ENCODE data around the gene SYT11. TPM values are rescaled to one million over a fixed set of nuclear protein-coding genes. Genes with fewer than 3 reads are reported as not detected.
"Not testable (repeated sequence)": the region's sequence is repeated elsewhere in the genome, so short reads cannot be mapped to it uniquely, and the experiment has no call there.

The SYT11 gene
- polyA plus RNA-seq, 3 donors: 5.1 to 11.0 (median 9.6) TPM

- H3K4me3 ChIP-seq (replicated peaks in 1 of 3; ENCODE audit: low read depth in 2 of 3, low read length in 3 of 3); H3K9me3 ChIP-seq (replicated peaks in 1 of 2; ENCODE audit: control insufficient read depth in 1 of 2, insufficient read depth in 1 of 2, low read length in 2 of 2); H3K4me2 ChIP-seq (replicated peaks; ENCODE audit: extremely low read depth, low read length, poor library complexity, severe bottlenecking); H3K9me3 Mint-ChIP-seq; H3K79me2 ChIP-seq (ENCODE audit: insufficient read depth, low read length); DNase-seq; H3K4me3 Mint-ChIP-seq; H3K27me3 Mint-ChIP-seq (ENCODE audit: low read depth in 3 of 3); H3K9ac ChIP-seq (ENCODE audit: insufficient read depth, low read length, poor library complexity, severe bottlenecking); H2AFZ ChIP-seq (ENCODE audit: insufficient read depth, low read depth, low read length, poor library complexity, severe bottlenecking); H3K27ac ChIP-seq (ENCODE audit: low read depth in 1 of 2, low read length in 2 of 2); H3K27me3 ChIP-seq (ENCODE audit: control insufficient read depth in 2 of 2, insufficient read depth in 2 of 2, low read length in 2 of 2): not testable (repeated sequence)
- Mint-ChIP-seq H3K4me1 (peaks cover 14% of the 10 kb centered on the region), H3K36me3 (peaks cover 49 to 54% of the 10 kb centered on the region in 2 donors), H3K27ac (peak overlapping the region in 1 of 7 donors; percentile 26)
- 96% methylated on average over 5 of the region's 8 CpGs for WGBS (ENCODE audit: insufficient coverage)
- Histone ChIP-seq H3K36me3 (replicated peaks in 1 of 2; ENCODE audit: control insufficient read depth in 1 of 2, insufficient read depth in 2 of 2, low read length in 2 of 2) (peaks cover 46 to 55% of the 10 kb centered on the region in 2 donors), H3K4me1 (ENCODE audit: control insufficient read depth in 1 of 2, insufficient read depth in 2 of 2, low read length in 2 of 2) (peaks cover 10 to 14% of the 10 kb centered on the region in 2 donors), H4K20me1 (ENCODE audit: insufficient read depth, low read length) (peaks cover 47% of the 10 kb centered on the region)
- intact Hi-C loops (cut with micrococcal nuclease): loop anchor here in 1 of 2 donors (5.0 kb wide), 1 partner anchor 34 kb away; no protein-coding TSS in a partner anchor
Measured at GRCh38 chr1:155896476-155896875, 37.1 kb downstream of the SYT11 start.

GRCh38 chr1:155897746-155898145 lies 38.4 kb downstream of the SYT11 start:
- intact Hi-C loops (cut with micrococcal nuclease): loop anchor here in 1 of 2 donors (5.0 kb wide), 1 partner anchor 35 kb away; no protein-coding TSS in a partner anchor
- H2AFZ ChIP-seq (ENCODE audit: insufficient read depth, low read depth, low read length, poor library complexity, severe bottlenecking): no peak overlapping the region
- H3K4me3 ChIP-seq (replicated peaks in 1 of 3; ENCODE audit: low read depth in 2 of 3, low read length in 3 of 3): no peak overlapping the region
- Mint-ChIP-seq H3K9me3 (no peaks in the 10 kb centered on the region), H3K4me3 (no peak overlapping the region), H3K4me1 (peaks cover 14% of the 10 kb centered on the region), H3K27ac (peak overlapping the region in 2 of 7 donors; percentile 33 to 43), H3K27me3 (ENCODE audit: low read depth in 3 of 3) (no peaks in the 10 kb centered on the region), H3K36me3 (peaks cover 53 to 66% of the 10 kb centered on the region in 2 donors)
- peaks cover 10 to 14% of the 10 kb centered on the region in 2 donors for H3K4me1 ChIP-seq (ENCODE audit: control insufficient read depth in 1 of 2, insufficient read depth in 2 of 2, low read length in 2 of 2)
- no peaks in the 10 kb centered on the region for H3K27me3 ChIP-seq (ENCODE audit: control insufficient read depth in 2 of 2, insufficient read depth in 2 of 2, low read length in 2 of 2)
- H3K4me2 ChIP-seq (replicated peaks; ENCODE audit: extremely low read depth, low read length, poor library complexity, severe bottlenecking): no peak overlapping the region
- no CpG with 5 or more reads among the region's 1 CpG for WGBS (ENCODE audit: insufficient coverage)
- TF ChIP-seq CTCF (IDR thresholded peaks at IDR 0.05): no peak
- DNase-seq: no peak
- H3K36me3 ChIP-seq (replicated peaks in 1 of 2; ENCODE audit: control insufficient read depth in 1 of 2, insufficient read depth in 2 of 2, low read length in 2 of 2): peaks cover 57 to 67% of the 10 kb centered on the region in 2 donors
- peaks cover 4% of the 10 kb centered on the region for H3K79me2 ChIP-seq (ENCODE audit: insufficient read depth, low read length)
- H3K9ac ChIP-seq (ENCODE audit: insufficient read depth, low read length, poor library complexity, severe bottlenecking): no peak overlapping the region
- peaks cover 50% of the 10 kb centered on the region for H4K20me1 ChIP-seq (ENCODE audit: insufficient read depth, low read length)
- H3K27ac ChIP-seq (ENCODE audit: low read depth in 1 of 2, low read length in 2 of 2): no peak overlapping the region
- no peaks in the 10 kb centered on the region for H3K9me3 ChIP-seq (replicated peaks in 1 of 2; ENCODE audit: control insufficient read depth in 1 of 2, insufficient read depth in 1 of 2, low read length in 2 of 2)
